ENCODE data around the gene GRM7. TPM values are rescaled to one million over a fixed set of nuclear protein-coding genes. Genes with fewer than 3 reads are reported as not detected.

The GRM7 gene
- total RNA-seq, 2 experiments from 2014 or later: not detected

- no peak for TF ChIP-seq CTCF (IDR thresholded peaks at IDR 0.05)
- CTCF ChIA-PET: no interaction called here
- no peaks in the 10 kb centered on the region for H3K9me3 Mint-ChIP-seq
Observed at GRCh38 chr3:7518026-7518425, 657.1 kb downstream of the GRM7 start.

GRCh38 chr3:7518456-7518855 lies 657.5 kb downstream of the GRM7 start:
- no peak overlapping the region for H3K27ac Mint-ChIP-seq
- no peak for TF ChIP-seq CTCF (IDR thresholded peaks at IDR 0.05)
- intact Hi-C loops (cut with micrococcal nuclease): no loop called here
- H3K9me3 Mint-ChIP-seq: peaks cover 2% of the 10 kb centered on the region
- H3K36me3 Mint-ChIP-seq (ENCODE audit: low read depth): no peaks in the 10 kb centered on the region
- no peaks in the 10 kb centered on the region for H3K4me1 Mint-ChIP-seq (ENCODE audit: low read depth)
- H3K27me3 Mint-ChIP-seq: no peaks in the 10 kb centered on the region
- no peak for DNase-seq
- no peak for ATAC-seq
- ChIA-PET CTCF (interaction anchor here (0.7 kb wide), 1 partner anchor 112 kb away, joined by 3 read pairs; no protein-coding TSS in a partner anchor), POLR2A (no interaction called here)
- no peak overlapping the region for H3K4me3 Mint-ChIP-seq

More at GRCh38 chr3:7518026-7518425, 657.1 kb downstream of the GRM7 start:
- intact Hi-C loops (cut with micrococcal nuclease): no loop called here
- H3K27me3 Mint-ChIP-seq: no peaks in the 10 kb centered on the region
- POLR2A ChIA-PET: no interaction called here
- no peaks in the 10 kb centered on the region for H3K4me1 Mint-ChIP-seq (ENCODE audit: low read depth)
- no peak overlapping the region for H3K27ac Mint-ChIP-seq
- no peaks in the 10 kb centered on the region for H3K36me3 Mint-ChIP-seq (ENCODE audit: low read depth)
- DNase-seq (no peak), ATAC-seq (no peak)
- H3K4me3 Mint-ChIP-seq: no peak overlapping the region

- intact Hi-C loops (cut with micrococcal nuclease): no loop called here
- Mint-ChIP-seq H3K4me3 (no peak overlapping the region), H3K9me3 (peaks cover 4% of the 10 kb centered on the region), H3K27me3 (no peaks in the 10 kb centered on the region), H3K27ac (no peak overlapping the region), H3K36me3 (ENCODE audit: low read depth) (no peaks in the 10 kb centered on the region), H3K4me1 (ENCODE audit: low read depth) (no peaks in the 10 kb centered on the region)
- ATAC-seq (no peak), DNase-seq (no peak)
- POLR2A ChIA-PET: no interaction called here
- no peak for TF ChIP-seq CTCF (IDR thresholded peaks at IDR 0.05)
- CTCF ChIA-PET: no interaction called here
Observed at GRCh38 chr3:7520059-7520458, 659.1 kb downstream of the GRM7 start.

- ATAC-seq (no peak), DNase-seq (no peak)
- Mint-ChIP-seq H3K27ac (no peak overlapping the region), H3K36me3 (ENCODE audit: low read depth) (no peaks in the 10 kb centered on the region), H3K4me1 (ENCODE audit: low read depth) (no peaks in the 10 kb centered on the region), H3K27me3 (no peaks in the 10 kb centered on the region), H3K4me3 (no peak overlapping the region), H3K9me3 (peaks cover 5% of the 10 kb centered on the region)
- intact Hi-C loops (cut with micrococcal nuclease): no loop called here
- ChIA-PET POLR2A (no interaction called here), CTCF (no interaction called here)
- no peak for TF ChIP-seq CTCF (IDR thresholded peaks at IDR 0.05)
Observed at GRCh38 chr3:7520593-7520992, 659.7 kb downstream of the GRM7 start.

GRCh38 chr3:7536510-7536909 lies 675.6 kb downstream of the GRM7 start:
- Mint-ChIP-seq H3K27ac (no peak overlapping the region), H3K4me3 (no peak overlapping the region), H3K27me3 (no peaks in the 10 kb centered on the region), H3K9me3 (no peaks in the 10 kb centered on the region), H3K36me3 (ENCODE audit: low read depth) (no peaks in the 10 kb centered on the region), H3K4me1 (ENCODE audit: low read depth) (no peaks in the 10 kb centered on the region)
- ATAC-seq (no peak), DNase-seq (no peak)
- intact Hi-C loops (cut with micrococcal nuclease): no loop called here
- POLR2A ChIA-PET: no interaction called here
- CTCF ChIA-PET: no interaction called here
- TF ChIP-seq CTCF (IDR thresholded peaks at IDR 0.05): no peak
